Neural progenitor cell (in vitro differentiated cells): ENCODE results near the gene UBE3C.

Experiments
- CTCF ChIP-seq: fragments of 200-600 bp; sonication (generic); IDR thresholded peaks from 2 replicates; pipeline ENCODE4 v1.5.1; 2017; ENCODE audit warnings: antibody characterized with exemption, mild to moderate bottlenecking
- EZH2 ChIP-seq: fragments of 200-600 bp; sonication (generic); IDR thresholded peaks from 2 replicates; pipeline ENCODE4 v1.6.1; 2017; ENCODE audit warnings: antibody characterized with exemption, mild to moderate bottlenecking, moderate library complexity
- EZH2phosphoT487 ChIP-seq: fragments of 200-600 bp; sonication (generic); IDR thresholded peaks from 2 replicates; pipeline ENCODE4 v1.6.1; 2017; ENCODE audit warnings: antibody characterized with exemption

- TF ChIP-seq CTCF = no peak
- no peak for TF ChIP-seq EZH2
- TF ChIP-seq EZH2phosphoT487 = no peak
Measured at GRCh38 chr7:157120181-157120580, 18.5 kb upstream of the UBE3C start.
